Skeletal muscle cell (primary cell): Measurements from ENCODE around the gene IFNK.
A peak's percentile ranks its signal among the peaks of the same experiment; 100 is the strongest.

Experiments used
- DNase-seq: peaks from one replicate; pipeline ENCODE4 v3.0.0-alpha.2; 2010; ENCODE audit warnings: low read depth
- H3K4me3 ChIP-seq: 2 replicates; pipeline ENCODE4 v1.5.1; 2011; ENCODE audit warnings: low read depth, mild to moderate bottlenecking, control low read depth, low read length, moderate library complexity

Gene IFNK

DNA sequence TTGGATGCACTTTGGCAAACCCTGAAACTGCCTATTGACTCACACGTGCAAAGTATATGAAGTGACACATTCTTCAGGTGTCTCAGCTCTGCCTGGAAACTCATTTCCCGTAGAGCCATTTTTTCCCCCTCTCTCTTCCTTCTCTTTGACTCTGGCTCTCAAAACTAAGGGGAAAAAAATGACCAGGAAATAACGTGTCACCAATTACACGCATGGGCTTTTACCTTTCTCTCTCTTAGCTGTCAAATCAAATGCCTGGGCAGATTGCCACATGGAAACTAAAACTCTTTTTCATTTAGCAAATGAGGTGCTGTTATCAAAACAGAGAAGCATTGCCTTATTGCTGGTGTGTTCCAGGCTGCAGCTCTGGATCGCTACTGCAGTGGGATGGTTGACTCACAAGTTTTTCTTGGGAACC is 18.3 kb upstream of the IFNK start:
- no peak for DNase-seq
- no peak overlapping the region for H3K4me3 ChIP-seq

DNA sequence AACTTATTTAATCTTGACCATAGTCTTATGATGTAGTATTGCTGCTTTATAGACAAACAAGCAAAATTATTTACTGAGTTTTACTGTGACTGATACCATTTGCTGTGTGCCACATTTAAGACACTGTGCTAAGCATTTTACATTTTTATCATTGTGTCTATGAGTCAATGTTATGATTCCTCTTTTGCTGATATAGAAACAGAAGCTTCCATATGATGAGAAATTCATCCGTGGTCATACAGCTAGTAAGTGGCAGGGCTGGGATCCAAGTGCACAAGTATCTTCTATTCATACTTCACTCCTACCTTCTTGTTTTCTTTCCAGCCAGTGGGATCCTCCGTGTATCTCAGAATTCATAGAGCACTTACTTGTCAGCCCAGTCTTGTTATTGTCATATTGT is 17.1 kb upstream of the IFNK start:
- no peak for DNase-seq
- no peak overlapping the region for H3K4me3 ChIP-seq

DNA sequence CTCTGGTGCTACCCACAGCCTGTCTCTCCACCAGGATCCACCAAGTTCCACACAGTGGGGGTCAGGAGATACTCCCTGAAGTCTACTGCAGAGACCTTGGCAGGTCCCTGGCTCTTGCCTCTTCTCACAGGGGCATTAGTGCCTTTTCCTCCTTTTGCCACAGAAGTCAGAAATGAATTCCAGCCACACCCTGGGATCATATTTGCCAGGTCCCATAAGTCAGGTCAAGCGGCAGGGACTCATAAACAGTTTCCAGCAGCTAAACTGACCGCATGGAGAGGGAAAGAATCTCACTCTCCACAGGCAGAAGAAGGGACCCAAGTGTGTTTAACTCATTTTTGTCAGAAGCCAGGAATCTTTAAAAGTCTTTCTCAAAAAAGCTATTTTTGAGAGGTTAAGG is 13.3 kb upstream of the IFNK start:
- H3K4me3 ChIP-seq, result no peak overlapping the region
- no peak for DNase-seq

DNA sequence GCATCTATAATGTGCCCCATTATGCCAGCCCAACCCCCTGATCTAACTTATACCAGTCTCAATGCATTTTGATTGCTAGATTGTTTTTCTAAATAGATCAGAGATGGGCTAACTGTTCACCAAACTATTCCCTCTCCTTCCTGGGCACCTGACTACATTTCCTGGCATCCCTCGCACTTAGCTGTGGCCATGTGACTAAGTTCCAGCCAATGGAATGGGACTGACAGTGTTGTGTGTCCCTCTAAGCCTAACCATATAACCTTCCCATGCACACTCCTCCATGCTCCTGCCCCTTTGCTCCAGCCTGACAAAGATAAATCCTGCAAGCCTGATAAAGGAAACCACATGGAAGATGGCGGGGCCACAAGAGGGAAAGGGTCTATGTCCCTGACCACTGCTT is 12.3 kb upstream of the IFNK start:
- no peak for DNase-seq
- no peak overlapping the region for H3K4me3 ChIP-seq

GRCh38 chr9:27514551-27514950 is 9.5 kb upstream of the IFNK start:
- DNase-seq, result no peak
- H3K4me3 ChIP-seq, result no peak overlapping the region

DNA sequence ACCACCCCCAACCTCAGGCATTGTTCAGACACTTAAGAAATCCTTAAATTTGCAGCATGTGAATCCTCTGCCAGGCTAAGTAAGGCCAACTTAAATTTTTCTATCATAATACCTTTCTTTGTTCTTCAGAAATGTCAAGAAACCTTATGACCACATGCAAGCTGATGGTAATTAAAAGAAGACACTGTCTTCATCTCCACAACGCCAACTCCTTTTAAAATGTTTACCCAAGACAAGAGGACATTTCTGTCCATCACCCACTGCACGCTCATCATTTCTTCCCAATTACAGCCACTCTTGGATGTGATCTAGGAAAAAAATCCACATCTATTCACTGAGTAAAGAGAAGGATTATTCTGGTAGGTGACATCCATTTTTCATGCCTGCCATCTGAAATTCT is 6.1 kb upstream of the IFNK start:
- H3K4me3 ChIP-seq, result no peak overlapping the region
- DNase-seq, result no peak

- H3K4me3 ChIP-seq, result no peak overlapping the region
- DNase-seq, result no peak
Measured at GRCh38 chr9:27518809-27519208, 5.3 kb upstream of the IFNK start.

DNA sequence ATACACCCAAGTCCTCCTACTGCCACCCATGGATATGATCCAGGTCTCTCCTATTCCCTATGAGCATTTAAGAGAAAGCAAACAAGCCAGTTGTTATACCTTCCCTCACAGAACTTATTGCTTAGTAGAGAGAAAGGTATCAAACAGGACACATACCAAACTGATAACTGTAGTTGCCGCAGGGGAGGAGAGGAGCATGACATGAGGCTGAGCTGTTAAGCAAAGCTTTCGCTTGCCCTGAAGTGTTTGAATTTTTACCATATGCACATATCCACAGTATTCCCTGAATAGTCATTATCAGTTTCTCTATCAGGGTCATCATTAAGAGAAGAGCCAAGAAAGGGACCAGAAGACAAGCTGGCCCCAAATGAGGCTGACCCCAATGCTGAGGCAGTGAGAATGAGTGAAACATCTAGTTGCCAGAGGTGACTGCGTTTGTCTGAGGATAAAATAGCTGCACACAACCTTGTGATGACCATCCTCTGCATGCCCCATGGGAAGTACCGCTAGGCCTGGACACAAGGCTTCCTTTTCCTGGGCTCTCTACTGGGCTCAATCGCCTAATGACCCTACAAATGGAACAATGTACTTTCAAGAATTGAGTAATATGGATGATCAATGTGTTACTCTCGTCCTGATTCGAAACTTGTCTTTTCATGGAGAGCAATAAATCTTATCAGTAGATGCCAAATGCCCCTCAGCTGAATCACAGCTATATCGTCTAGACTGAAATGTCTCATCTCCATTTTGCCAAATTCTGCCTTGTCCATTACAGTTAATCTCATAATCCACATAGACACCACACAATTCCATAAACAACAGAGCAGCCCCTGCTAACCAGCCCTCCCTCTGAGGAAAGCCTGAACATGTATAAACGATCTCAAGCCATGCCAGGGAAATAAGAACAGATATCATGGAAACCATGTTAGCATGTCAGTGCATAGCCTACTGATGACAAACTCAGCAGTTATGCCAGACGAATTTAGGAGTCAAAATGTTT is 4.3 kb upstream of the IFNK start:
- H3K4me3 ChIP-seq, result no peak overlapping the region
- no peak for DNase-seq

- no peak for DNase-seq
- H3K4me3 ChIP-seq, result no peak overlapping the region
Measured at GRCh38 chr9:27520986-27521385, 3.1 kb upstream of the IFNK start.

- H3K4me3 ChIP-seq, result no peak overlapping the region
- no peak for DNase-seq
Measured at GRCh38 chr9:27523141-27523540, 949 bp upstream of the IFNK start.

- no peak for DNase-seq
- peak overlapping the region; percentile 67 for H3K4me3 ChIP-seq
Measured at GRCh38 chr9:27527702-27528075, 3.6 kb downstream of the IFNK start.

- DNase-seq, result no peak
Measured at GRCh38 chr9:27528076-27528885, 4.2 kb downstream of the IFNK start.

GRCh38 chr9:27528886-27529315 is 4.8 kb downstream of the IFNK start:
- DNase-seq, result no peak
- peak overlapping the region; percentile 67 for H3K4me3 ChIP-seq

More at GRCh38 chr9:27528076-27528885, 4.2 kb downstream of the IFNK start:
- H3K4me3 ChIP-seq, result peak overlapping the region; percentile 67

GRCh38 chr9:27529316-27530278 is 5.5 kb downstream of the IFNK start, which contains the start of gene MOB3B:
Gene MOB3B, minus strand, starts transcription at chr9:27529814. Its CDS starts 74,264 bp downstream, at chr9:27455550.
- peak within 1 kb of the TSS; percentile 67 for H3K4me3 ChIP-seq
- no peak for DNase-seq

- H3K4me3 ChIP-seq, result no peak overlapping the region
- no peak for DNase-seq
Measured at GRCh38 chr9:27530915-27531755, 7.0 kb downstream of the IFNK start.

DNA sequence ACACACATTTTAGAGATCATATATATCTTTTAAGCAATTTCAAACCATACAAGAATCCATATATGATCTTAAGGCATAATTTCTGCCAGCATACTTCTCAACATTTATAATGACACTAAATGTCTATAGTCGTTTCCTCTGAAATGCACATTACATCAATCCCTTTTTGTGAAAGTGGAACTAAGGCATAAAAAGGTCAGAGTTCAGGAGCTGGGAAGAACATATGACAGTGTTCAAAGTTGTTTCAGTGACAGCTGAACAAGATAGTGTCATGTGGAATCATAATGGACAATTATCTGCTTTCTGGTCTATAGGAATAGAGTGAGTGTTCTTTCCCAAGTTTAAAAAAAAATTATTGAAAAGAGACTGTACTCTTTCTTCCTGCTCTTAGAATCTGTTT is 8.0 kb downstream of the IFNK start:
- DNase-seq, result no peak

DNA sequence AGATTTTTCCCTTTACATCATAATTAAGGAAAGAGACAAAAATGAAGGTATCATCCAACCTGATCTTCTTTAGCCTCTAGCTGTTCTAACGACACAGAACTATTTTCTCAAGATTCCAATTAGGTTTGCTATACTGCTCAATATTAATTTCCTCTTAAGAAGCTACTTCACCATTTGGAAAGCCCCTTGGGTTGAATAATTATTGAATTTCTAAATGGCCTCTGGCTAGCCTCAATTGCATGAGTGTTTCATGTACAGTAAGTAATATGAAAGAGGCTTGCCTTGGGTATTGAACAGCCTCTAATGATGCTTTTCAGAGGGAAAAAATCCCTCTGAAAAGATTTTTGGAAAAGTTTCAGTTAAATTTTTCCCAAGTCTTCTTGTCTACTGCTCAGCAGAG is 9.2 kb downstream of the IFNK start:
- no peak for DNase-seq
- H3K4me3 ChIP-seq, result no peak overlapping the region

More for the DNA sequence above, 8.0 kb downstream of the IFNK start:
- no peak overlapping the region for H3K4me3 ChIP-seq

- no peak for DNase-seq
- no peak overlapping the region for H3K4me3 ChIP-seq
Measured at GRCh38 chr9:27534131-27534530, 10.0 kb downstream of the IFNK start.
